SU-DHL-6 (cell line): ENCODE data around the gene DCN.

Experiments
- H2AFZ ChIP-seq: fragments of 200-600 bp; sonication (generic); 2 replicates; pipeline ENCODE4 v1.6.1; 2014; ENCODE audit warnings: low read depth, mild to moderate bottlenecking, moderate library complexity, mixed read lengths, antibody characterized with exemption, low read length; ENCODE audit not compliant: severe bottlenecking
- H3F3A ChIP-seq: fragments of 200-600 bp; shearing (Covaris generic); 2 replicates; pipeline ENCODE4 v1.6.0; 2016; ENCODE audit warnings: antibody characterized with exemption, mild to moderate bottlenecking; ENCODE audit not compliant: insufficient read depth
- H3K27ac ChIP-seq: fragments of 200-600 bp; sonication (generic); 2 replicates; pipeline ENCODE4 v1.5.1; 2016; ENCODE audit warnings: low read depth, mild to moderate bottlenecking, low read length, moderate library complexity, mixed read lengths
- H3K27me3 ChIP-seq: fragments of 200-600 bp; sonication (generic), shearing (Covaris generic); 2 replicates; pipeline ENCODE4 v1.6.0; 2014; ENCODE audit warnings: mild to moderate bottlenecking, low read length
- H3K36me3 ChIP-seq: fragments of 200-600 bp; sonication (generic); 2 replicates; pipeline ENCODE4 v1.6.1; 2014; ENCODE audit warnings: mild to moderate bottlenecking, low read length, mixed read lengths
- H3K4me2 ChIP-seq: fragments of 300-600, 200-600 bp; shearing (Covaris generic), sonication (generic); 2 replicates; pipeline ENCODE4 v1.6.0; 2014; ENCODE audit warnings: low read length, low read depth, mild to moderate bottlenecking; ENCODE audit not compliant: poor library complexity, severe bottlenecking
- H3K4me3 ChIP-seq: fragments of 200-600 bp; sonication (generic); 2 replicates; pipeline ENCODE4 v1.5.1; 2014; ENCODE audit warnings: antibody characterized with exemption, low read length, mild to moderate bottlenecking, mixed read lengths; ENCODE audit not compliant: insufficient read depth, poor library complexity, severe bottlenecking
- H3K79me2 ChIP-seq: fragments of 200-600 bp; sonication (generic); 2 replicates; pipeline ENCODE4 v1.6.1; 2014; ENCODE audit warnings: mild to moderate bottlenecking, low read length, moderate library complexity; ENCODE audit not compliant: insufficient read depth
- H3K9ac ChIP-seq: fragments of 200-600 bp; sonication (generic); 2 replicates; pipeline ENCODE4 v1.7.0; 2014; ENCODE audit warnings: mild to moderate bottlenecking, low read length
- H3K9me2 ChIP-seq: fragments of 200-600 bp; sonication (generic); replicated peaks from 2 replicates; pipeline ENCODE4 v1.6.1; 2014; ENCODE audit warnings: low read length; ENCODE audit not compliant: insufficient read depth
- H3K9me3 ChIP-seq: fragments of 200-600 bp; sonication (generic); 2 replicates; pipeline ENCODE4 v1.6.1; 2014; ENCODE audit warnings: low read length, mixed read lengths; ENCODE audit not compliant: insufficient read depth
- H4K20me1 ChIP-seq: fragments of 200-600 bp; sonication (generic); 2 replicates; pipeline ENCODE4 v1.6.1; 2014; ENCODE audit warnings: low read depth, mild to moderate bottlenecking, antibody characterized with exemption, low read length, moderate library complexity, mixed read lengths
- EZH2phosphoT487 ChIP-seq: fragments of 200-600 bp; sonication (generic), shearing (Covaris generic); conservative IDR thresholded peaks from 2 replicates; pipeline ENCODE4 v1.6.1; 2018; ENCODE audit warnings: mild to moderate bottlenecking, antibody characterized with exemption, low read length, moderate library complexity, mixed read lengths
- TF ChIP-seq, protein P1 (sequence below): fragments of 200-600 bp; sonication (generic); IDR thresholded peaks from one replicate; pipeline ENCODE4 v1.5.1; 2017; ENCODE audit warnings: antibody characterized with exemption, mild to moderate bottlenecking, low read length, moderate library complexity; ENCODE audit not compliant: insufficient read depth, poor library complexity, severe bottlenecking

The DCN gene

DNA sequence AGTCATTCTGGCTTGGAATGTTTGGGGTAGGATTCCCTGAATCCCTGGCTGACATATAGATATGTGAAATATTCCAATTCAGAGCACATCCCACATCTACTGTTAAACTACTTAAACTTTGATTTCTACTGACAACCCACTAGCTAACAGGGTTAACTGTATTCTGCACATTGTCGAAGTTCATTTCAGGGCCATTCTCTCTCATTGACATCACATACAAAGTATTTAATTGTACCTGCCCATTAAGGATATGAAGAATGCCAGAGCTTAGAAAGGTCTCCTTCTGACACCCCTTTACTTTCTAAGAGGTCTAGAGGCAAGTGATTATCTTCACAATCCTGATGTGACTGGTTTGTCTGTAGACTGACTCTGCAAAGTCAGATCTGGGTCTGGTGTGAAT lies 2.8 kb upstream of the DCN start:
- H3K4me3 ChIP-seq: no peak overlapping the region
- H3K4me2 ChIP-seq: no peak overlapping the region
- no peak overlapping the region for H3K27ac ChIP-seq
- no peak overlapping the region for H2AFZ ChIP-seq
- H3K9ac ChIP-seq: no peak overlapping the region
- H3K36me3 ChIP-seq: no peaks in the 10 kb centered on the region
- no peak for TF ChIP-seq EZH2phosphoT487
- TF ChIP-seq, protein P1, sequence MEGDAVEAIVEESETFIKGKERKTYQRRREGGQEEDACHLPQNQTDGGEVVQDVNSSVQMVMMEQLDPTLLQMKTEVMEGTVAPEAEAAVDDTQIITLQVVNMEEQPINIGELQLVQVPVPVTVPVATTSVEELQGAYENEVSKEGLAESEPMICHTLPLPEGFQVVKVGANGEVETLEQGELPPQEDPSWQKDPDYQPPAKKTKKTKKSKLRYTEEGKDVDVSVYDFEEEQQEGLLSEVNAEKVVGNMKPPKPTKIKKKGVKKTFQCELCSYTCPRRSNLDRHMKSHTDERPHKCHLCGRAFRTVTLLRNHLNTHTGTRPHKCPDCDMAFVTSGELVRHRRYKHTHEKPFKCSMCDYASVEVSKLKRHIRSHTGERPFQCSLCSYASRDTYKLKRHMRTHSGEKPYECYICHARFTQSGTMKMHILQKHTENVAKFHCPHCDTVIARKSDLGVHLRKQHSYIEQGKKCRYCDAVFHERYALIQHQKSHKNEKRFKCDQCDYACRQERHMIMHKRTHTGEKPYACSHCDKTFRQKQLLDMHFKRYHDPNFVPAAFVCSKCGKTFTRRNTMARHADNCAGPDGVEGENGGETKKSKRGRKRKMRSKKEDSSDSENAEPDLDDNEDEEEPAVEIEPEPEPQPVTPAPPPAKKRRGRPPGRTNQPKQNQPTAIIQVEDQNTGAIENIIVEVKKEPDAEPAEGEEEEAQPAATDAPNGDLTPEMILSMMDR: no peak
- 0 out of 2 replicates have a peak, but pooled peaks cover 3% of the 10 kb centered on the region for H3K27me3 ChIP-seq
- no peaks in the 10 kb centered on the region for H3K79me2 ChIP-seq
- H3K9me2 ChIP-seq: no peaks in the 10 kb centered on the region
- H3K9me3 ChIP-seq: no peaks in the 10 kb centered on the region
- no peaks in the 10 kb centered on the region; the same call in 1 of the 2 replicates for H4K20me1 ChIP-seq
- H3F3A ChIP-seq: no peaks in the 10 kb centered on the region

DNA sequence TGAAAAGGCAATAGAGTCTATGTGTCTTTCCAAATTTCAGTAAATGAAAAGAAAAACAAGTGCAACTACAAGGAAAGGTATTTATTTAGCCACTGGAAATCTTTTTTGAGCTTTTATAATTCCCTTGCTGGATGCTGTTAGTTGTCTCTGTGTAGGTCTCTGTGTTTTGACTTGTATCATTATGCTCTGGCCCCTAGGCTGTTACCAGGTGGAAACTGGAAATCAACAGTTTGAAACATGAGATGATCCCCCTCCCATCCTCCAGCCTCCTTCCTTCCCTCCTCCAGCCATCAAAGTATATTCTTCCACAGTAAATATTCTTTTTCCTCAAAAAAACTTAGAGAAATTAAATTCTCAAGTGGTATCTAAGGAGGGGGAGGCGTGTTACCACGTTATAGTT lies 934 bp upstream of the DCN start:
- no peak for TF ChIP-seq EZH2phosphoT487
- TF ChIP-seq, protein P1: no peak
- Histone ChIP-seq H3K9me2 (no peaks in the 10 kb centered on the region), H3K27ac (no peak overlapping the region)

DNA sequence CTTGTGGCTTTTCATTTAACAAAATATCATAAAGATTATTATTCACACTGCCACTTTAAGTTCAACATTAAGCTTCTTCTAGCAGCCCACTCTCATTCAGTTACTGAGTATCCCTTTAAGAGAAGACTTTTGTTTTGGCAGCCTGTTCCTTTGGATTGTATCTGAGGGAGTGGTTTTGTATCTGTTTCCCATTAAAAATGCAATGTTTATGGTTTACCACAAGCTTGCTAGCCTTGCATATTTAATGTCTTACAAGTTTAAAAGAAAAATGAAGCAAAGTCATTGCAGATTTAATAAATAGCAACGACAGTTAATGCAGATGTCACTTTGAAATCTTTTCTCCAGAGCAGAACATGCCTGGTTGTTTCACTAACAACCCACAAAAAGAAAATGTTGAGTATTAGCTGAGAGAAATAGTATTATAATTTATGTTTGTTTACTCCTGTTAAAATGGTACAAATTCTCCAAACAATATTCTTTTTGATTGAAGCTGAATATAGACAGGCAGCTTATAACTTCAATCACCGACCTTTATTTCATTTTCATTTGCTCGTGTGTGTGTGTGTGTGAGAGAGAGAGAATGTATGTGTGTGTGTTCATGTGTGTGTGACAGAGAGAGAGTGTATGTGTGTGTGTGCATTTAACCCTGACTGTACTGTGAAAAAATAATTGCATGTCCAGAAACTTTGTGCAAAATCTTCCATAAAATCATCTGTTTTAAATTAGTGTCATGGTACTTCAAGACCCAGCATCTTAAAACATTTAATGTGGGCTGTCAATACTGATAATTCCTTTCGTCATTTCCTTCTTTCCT lies 1.8 kb downstream of the DCN start:
- no peaks in the 10 kb centered on the region for H3K27me3 ChIP-seq
- H3K36me3 ChIP-seq: no peaks in the 10 kb centered on the region
- H3K9ac ChIP-seq: no peak overlapping the region
- H3F3A ChIP-seq: no peaks in the 10 kb centered on the region
- H3K9me2 ChIP-seq: no peaks in the 10 kb centered on the region
- no peak overlapping the region for H3K4me3 ChIP-seq
- TF ChIP-seq EZH2phosphoT487: no peak
- TF ChIP-seq, protein P1: no peak
- H3K9me3 ChIP-seq: no peaks in the 10 kb centered on the region
- H3K4me2 ChIP-seq: no peak overlapping the region
- H2AFZ ChIP-seq: no peak overlapping the region
- H3K27ac ChIP-seq: no peak overlapping the region
- H4K20me1 ChIP-seq: no peaks in the 10 kb centered on the region; the same call in 1 of the 2 replicates
- no peaks in the 10 kb centered on the region for H3K79me2 ChIP-seq

More for the DNA sequence above, 934 bp upstream of the DCN start:
- Histone ChIP-seq H3F3A (no peaks in the 10 kb centered on the region), H3K36me3 (no peaks in the 10 kb centered on the region), H3K79me2 (no peaks in the 10 kb centered on the region), H3K4me3 (no peak overlapping the region), H3K9ac (no peak overlapping the region), H2AFZ (no peak overlapping the region), H3K9me3 (no peaks in the 10 kb centered on the region), H3K27me3 (0 out of 2 replicates have a peak, but pooled peaks cover 3% of the 10 kb centered on the region), H4K20me1 (no peaks in the 10 kb centered on the region; the same call in 1 of the 2 replicates), H3K4me2 (no peak overlapping the region)
